Measurements from ENCODE around the gene INHA. TPM values are rescaled to one million over a fixed set of nuclear protein-coding genes. Genes with fewer than 3 reads are reported as not detected.

The INHA gene
- total and polyA plus RNA-seq, 5 donors from 2014 or later: not detected

DNA sequence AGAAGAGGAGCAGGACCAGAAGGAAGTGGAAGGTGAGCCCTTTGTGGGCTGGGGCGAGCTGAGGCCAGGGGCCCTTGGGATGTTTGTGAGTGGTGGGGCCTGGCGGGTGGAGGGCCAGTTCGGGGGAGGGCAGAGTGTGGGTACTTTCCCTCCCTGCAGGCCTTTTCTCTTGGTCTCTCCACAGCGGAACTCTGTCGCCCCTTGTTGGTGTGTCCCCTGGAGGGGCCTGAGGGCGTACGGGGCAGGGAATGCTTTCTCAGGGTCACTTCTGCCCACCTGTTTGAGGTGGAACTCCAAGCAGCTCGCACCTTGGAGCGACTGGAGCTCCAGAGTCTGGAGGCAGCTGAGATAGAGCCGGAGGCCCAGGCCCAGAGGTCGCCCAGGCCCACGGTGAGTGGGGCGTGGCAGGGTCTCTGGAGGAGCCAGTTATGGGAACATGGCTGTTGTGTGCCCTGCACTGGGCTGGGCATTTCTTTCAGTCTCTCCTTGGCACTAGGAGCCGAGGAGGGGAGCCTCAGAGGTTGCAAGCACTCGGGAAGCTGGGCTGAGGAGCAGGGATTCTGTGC is 36.4 kb downstream of the INHA start:
- H3K36me3 Mint-ChIP-seq: peaks cover 44% of the 10 kb centered on the region
- peaks cover 40% of the 10 kb centered on the region for H3K36me3 ChIP-seq (ENCODE audit: control insufficient read depth, insufficient read depth, low read length)
- no peak for ATAC-seq (ENCODE audit: low read depth in 2 of 2)

DNA sequence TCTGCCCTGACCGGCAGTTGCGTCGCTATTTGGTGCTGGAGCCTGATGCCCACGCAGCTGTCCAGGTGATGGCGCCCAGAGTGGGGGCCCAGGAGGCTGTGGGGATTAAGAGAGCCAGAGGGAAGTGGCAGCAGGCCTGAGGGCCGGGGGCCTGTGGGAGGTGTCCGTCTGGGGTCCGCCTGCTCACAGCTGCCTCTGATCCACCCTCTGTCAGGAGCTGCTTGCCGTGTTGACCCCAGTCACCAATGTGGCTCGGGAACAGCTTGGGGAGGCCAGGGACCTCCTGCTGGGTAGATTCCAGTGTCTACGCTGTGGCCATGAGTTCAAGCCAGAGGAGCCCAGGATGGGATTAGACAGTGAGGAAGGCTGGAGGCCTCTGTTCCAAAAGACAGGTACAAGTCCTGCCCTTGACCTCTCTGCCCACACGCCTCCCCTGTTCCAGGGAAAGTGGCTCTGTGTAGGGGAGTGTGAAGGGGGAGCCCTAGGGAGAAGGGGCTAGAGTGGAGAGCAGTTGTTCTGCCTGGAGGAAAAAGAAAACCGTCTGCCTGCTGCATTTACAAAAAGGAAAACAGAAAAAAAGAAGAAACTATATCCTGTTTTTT is 37.1 kb downstream of the INHA start:
- no peaks in the 10 kb centered on the region for H3K27me3 ChIP-seq (ENCODE audit: control insufficient read depth, insufficient read depth, low read length)
- H3K9me3 ChIP-seq (ENCODE audit: control insufficient read depth in 2 of 2, low read length in 2 of 2): no peaks in the 10 kb centered on the region
- H3K9me3 Mint-ChIP-seq: no peaks in the 10 kb centered on the region
- peaks cover 38% of the 10 kb centered on the region for H3K36me3 Mint-ChIP-seq
- no peak overlapping the region for H3K4me3 ChIP-seq (ENCODE audit: low read depth, low read length)
- H3K27me3 Mint-ChIP-seq: no peaks in the 10 kb centered on the region
- no peak overlapping the region for H3K27ac ChIP-seq (ENCODE audit: insufficient read depth, low read length, poor library complexity, severe bottlenecking)
- DNase-seq: no peak
- H3K4me3 Mint-ChIP-seq: no peak overlapping the region
- no peak for ATAC-seq (ENCODE audit: low read depth in 2 of 2)
- H3K27ac Mint-ChIP-seq: no peak overlapping the region
- peaks cover 36% of the 10 kb centered on the region for H3K36me3 ChIP-seq (ENCODE audit: control insufficient read depth, insufficient read depth, low read length)
- peaks cover 0 to 12% (median 6%) of the 10 kb centered on the region in 4 donors for H3K4me1 Mint-ChIP-seq
- H3K4me1 ChIP-seq (ENCODE audit: control insufficient read depth, insufficient read depth, low read length, poor library complexity, severe bottlenecking): no peaks in the 10 kb centered on the region

More for the DNA sequence above, 36.4 kb downstream of the INHA start:
- H3K4me1 ChIP-seq (ENCODE audit: control insufficient read depth, insufficient read depth, low read length, poor library complexity, severe bottlenecking): no peaks in the 10 kb centered on the region
- Mint-ChIP-seq H3K27ac (no peak overlapping the region), H3K9me3 (no peaks in the 10 kb centered on the region), H3K27me3 (no peaks in the 10 kb centered on the region), H3K4me3 (no peak overlapping the region), H3K4me1 (peaks cover 0 to 12% (median 6%) of the 10 kb centered on the region in 4 donors)
- no peak overlapping the region for H3K4me3 ChIP-seq (ENCODE audit: low read depth, low read length)
- H3K27me3 ChIP-seq (ENCODE audit: control insufficient read depth, insufficient read depth, low read length): no peaks in the 10 kb centered on the region
- no peaks in the 10 kb centered on the region for H3K9me3 ChIP-seq (ENCODE audit: control insufficient read depth in 2 of 2, low read length in 2 of 2)
- H3K27ac ChIP-seq (ENCODE audit: insufficient read depth, low read length, poor library complexity, severe bottlenecking): no peak overlapping the region
- DNase-seq: no peak

- Histone ChIP-seq H3K9me3 (ENCODE audit: control insufficient read depth in 2 of 2, low read length in 2 of 2) (no peaks in the 10 kb centered on the region), H3K4me1 (ENCODE audit: control insufficient read depth, insufficient read depth, low read length, poor library complexity, severe bottlenecking) (no peaks in the 10 kb centered on the region), H3K27me3 (ENCODE audit: control insufficient read depth, insufficient read depth, low read length) (no peaks in the 10 kb centered on the region), H3K27ac (ENCODE audit: insufficient read depth, low read length, poor library complexity, severe bottlenecking) (no peak overlapping the region), H3K36me3 (ENCODE audit: control insufficient read depth, insufficient read depth, low read length) (peaks cover 32% of the 10 kb centered on the region), H3K4me3 (ENCODE audit: low read depth, low read length) (no peak overlapping the region)
- DNase-seq (no peak), ATAC-seq (ENCODE audit: low read depth in 2 of 2) (no peak)
- H3K4me1 Mint-ChIP-seq: peaks cover 0 to 15% (median 6%) of the 10 kb centered on the region in 4 donors
- H3K27ac Mint-ChIP-seq: peak overlapping the region in 1 of 3 donors; percentile 26
- H3K4me3 Mint-ChIP-seq: no peak overlapping the region
- H3K36me3 Mint-ChIP-seq: peaks cover 44% of the 10 kb centered on the region
- H3K9me3 Mint-ChIP-seq: no peaks in the 10 kb centered on the region
- H3K27me3 Mint-ChIP-seq: no peaks in the 10 kb centered on the region
Observed at GRCh38 chr2:219611306-219611705, 39.2 kb downstream of the INHA start.

DNA sequence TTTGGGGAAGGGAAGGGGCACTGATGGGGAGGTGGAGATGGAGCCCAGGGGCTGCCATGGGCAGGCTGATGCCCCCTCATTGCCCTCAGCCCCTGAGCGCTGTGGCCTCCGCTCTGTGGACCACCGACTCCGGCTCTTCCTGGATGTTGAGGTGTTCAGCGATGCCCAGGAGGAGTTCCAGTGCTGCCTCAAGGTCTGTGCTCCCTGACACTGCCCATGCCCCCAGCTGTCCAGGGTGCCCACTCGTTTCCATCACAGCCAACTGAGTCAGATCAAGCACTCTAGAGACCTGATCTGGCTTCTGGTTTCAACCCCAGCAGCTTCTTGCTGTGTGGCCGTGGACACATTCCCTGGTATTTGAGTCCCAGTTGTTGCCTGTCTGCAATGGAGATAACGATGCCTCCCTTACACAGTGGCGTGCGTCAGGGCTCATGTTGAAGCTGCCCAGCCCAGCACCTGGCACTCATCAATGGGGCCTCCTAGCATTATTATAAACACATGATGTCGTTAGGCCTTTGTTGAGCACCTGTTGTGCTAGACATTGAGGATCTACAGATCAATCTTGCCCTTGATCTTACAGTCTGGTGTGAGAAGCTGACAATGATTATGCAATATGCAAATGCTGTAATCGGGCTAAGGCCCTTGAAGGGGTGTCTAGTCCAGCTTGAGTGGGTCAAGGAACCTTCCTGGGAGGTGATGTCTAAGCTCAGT is 39.9 kb downstream of the INHA start:
- Mint-ChIP-seq H3K27ac (peak overlapping the region; percentile 46 to 92 (median 70)), H3K36me3 (peaks cover 42% of the 10 kb centered on the region), H3K27me3 (no peaks in the 10 kb centered on the region), H3K4me1 (peaks cover 0 to 15% (median 6%) of the 10 kb centered on the region in 4 donors), H3K9me3 (no peaks in the 10 kb centered on the region), H3K4me3 (no peak overlapping the region)
- ATAC-seq (ENCODE audit: low read depth in 2 of 2) (no peak), DNase-seq (no peak)
- Histone ChIP-seq H3K9me3 (ENCODE audit: control insufficient read depth in 2 of 2, low read length in 2 of 2) (no peaks in the 10 kb centered on the region), H3K4me1 (ENCODE audit: control insufficient read depth, insufficient read depth, low read length, poor library complexity, severe bottlenecking) (no peaks in the 10 kb centered on the region), H3K36me3 (ENCODE audit: control insufficient read depth, insufficient read depth, low read length) (peaks cover 27% of the 10 kb centered on the region), H3K27ac (ENCODE audit: insufficient read depth, low read length, poor library complexity, severe bottlenecking) (no peak overlapping the region), H3K4me3 (ENCODE audit: low read depth, low read length) (no peak overlapping the region), H3K27me3 (ENCODE audit: control insufficient read depth, insufficient read depth, low read length) (no peaks in the 10 kb centered on the region)

DNA sequence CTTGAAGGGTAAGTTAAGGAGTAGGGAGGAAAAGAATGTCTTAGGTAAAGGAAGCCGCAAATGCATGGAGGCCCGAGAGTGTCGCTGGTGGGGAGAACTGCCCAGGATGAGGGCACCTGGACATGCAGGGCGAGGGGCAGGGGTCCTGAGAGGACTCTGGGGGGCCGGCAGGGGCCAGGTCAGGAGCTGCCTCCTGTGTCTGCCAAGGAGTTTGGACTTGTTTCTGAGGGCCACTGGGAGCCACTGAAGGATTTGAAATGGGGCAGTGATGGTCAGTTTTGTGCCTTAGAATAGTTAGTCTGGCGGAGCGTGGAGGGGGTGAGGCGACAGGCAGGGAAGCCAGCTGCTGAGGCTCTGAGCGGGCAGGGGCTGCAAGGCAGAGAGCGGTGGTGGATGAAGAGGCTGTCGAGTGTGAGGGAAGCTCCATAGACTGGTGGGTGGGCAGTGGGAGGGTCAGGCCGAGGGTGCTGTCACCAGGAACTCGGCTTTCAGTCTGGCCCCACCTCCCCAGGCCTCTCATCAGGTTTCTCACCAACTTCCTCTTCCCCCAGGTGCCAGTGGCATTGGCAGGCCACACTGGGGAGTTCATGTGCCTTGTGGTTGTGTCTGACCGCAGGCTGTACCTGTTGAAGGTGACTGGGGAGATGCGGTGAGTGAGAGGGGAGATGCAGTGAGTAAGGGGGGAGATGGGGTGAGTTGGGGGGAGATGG is 40.6 kb downstream of the INHA start:
- Histone ChIP-seq H3K27ac (ENCODE audit: insufficient read depth, low read length, poor library complexity, severe bottlenecking) (no peak overlapping the region), H3K9me3 (ENCODE audit: control insufficient read depth in 2 of 2, low read length in 2 of 2) (no peaks in the 10 kb centered on the region), H3K27me3 (ENCODE audit: control insufficient read depth, insufficient read depth, low read length) (no peaks in the 10 kb centered on the region), H3K36me3 (ENCODE audit: control insufficient read depth, insufficient read depth, low read length) (peaks cover 23% of the 10 kb centered on the region), H3K4me3 (ENCODE audit: low read depth, low read length) (no peak overlapping the region), H3K4me1 (ENCODE audit: control insufficient read depth, insufficient read depth, low read length, poor library complexity, severe bottlenecking) (no peaks in the 10 kb centered on the region)
- ATAC-seq (ENCODE audit: low read depth in 2 of 2) (peak in 1 of 2 donors; percentile 19), DNase-seq (peak in 1 of 3 donors; percentile 39)
- Mint-ChIP-seq H3K27ac (peak overlapping the region; percentile 46 to 92 (median 70)), H3K4me1 (peaks cover 0 to 15% (median 6%) of the 10 kb centered on the region in 4 donors), H3K27me3 (no peaks in the 10 kb centered on the region), H3K9me3 (no peaks in the 10 kb centered on the region), H3K4me3 (no peak overlapping the region), H3K36me3 (peaks cover 35% of the 10 kb centered on the region)

GRCh38 chr2:219613461-219614070 is 41.5 kb downstream of the INHA start:
- H3K9me3 ChIP-seq (ENCODE audit: control insufficient read depth in 2 of 2, low read length in 2 of 2): no peaks in the 10 kb centered on the region
- H3K4me1 ChIP-seq (ENCODE audit: control insufficient read depth, insufficient read depth, low read length, poor library complexity, severe bottlenecking): no peaks in the 10 kb centered on the region
- peaks cover 20% of the 10 kb centered on the region for H3K36me3 ChIP-seq (ENCODE audit: control insufficient read depth, insufficient read depth, low read length)
- Mint-ChIP-seq H3K4me3 (no peak overlapping the region), H3K36me3 (peaks cover 34% of the 10 kb centered on the region), H3K27ac (no peak overlapping the region), H3K9me3 (no peaks in the 10 kb centered on the region), H3K27me3 (no peaks in the 10 kb centered on the region), H3K4me1 (peaks cover 0 to 15% (median 6%) of the 10 kb centered on the region in 4 donors)
- no peak for ATAC-seq (ENCODE audit: low read depth in 2 of 2)
- H3K27me3 ChIP-seq (ENCODE audit: control insufficient read depth, insufficient read depth, low read length): no peaks in the 10 kb centered on the region
- H3K4me3 ChIP-seq (ENCODE audit: low read depth, low read length): no peak overlapping the region
- no peak for DNase-seq
- no peak overlapping the region for H3K27ac ChIP-seq (ENCODE audit: insufficient read depth, low read length, poor library complexity, severe bottlenecking)

DNA sequence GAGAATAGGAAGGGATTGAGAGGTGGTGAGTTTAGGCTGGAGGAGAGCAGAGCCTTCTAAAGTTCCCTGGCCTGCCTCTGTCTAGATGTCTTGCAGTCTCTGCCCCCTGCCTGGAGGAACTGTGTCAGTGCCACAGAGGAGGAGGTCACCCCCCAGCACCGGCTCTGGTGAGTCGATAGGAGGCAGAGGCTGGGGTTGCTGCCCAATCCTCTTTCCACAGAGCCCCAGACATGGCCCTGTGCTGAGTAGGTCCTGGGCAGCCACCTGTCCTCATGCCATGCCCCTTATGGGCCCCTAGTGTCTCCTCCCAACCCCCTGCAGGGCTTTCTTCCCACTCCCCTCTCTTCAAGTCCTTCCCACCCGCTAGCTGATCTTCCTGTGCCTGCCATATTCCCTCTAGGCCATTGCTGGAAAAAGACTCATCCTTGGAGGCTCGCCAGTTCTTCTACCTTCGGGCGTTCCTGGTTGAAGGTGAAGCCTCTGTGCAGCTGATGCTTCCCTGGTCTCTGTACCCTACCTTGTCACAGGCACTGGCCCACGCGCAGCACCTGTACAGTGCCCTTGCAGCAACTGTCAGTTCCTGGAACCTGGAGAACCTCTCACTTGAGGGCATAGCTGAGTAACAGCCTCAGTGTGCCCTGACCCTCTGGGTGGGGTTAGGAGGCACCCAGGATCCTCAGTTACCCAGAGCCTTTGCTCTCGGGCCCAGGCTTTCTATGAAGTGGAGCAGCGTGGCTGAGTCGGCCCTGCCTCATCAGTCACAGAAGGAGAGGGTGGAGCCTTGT is 42.2 kb downstream of the INHA start:
- Mint-ChIP-seq H3K27ac (peak overlapping the region in 1 of 3 donors; percentile 92), H3K4me3 (no peak overlapping the region)
- no peaks in the 10 kb centered on the region for H3K9me3 ChIP-seq (ENCODE audit: control insufficient read depth in 2 of 2, low read length in 2 of 2)

More for the DNA sequence above, 42.2 kb downstream of the INHA start:
- H3K4me3 ChIP-seq (ENCODE audit: low read depth, low read length): no peak overlapping the region
- H3K36me3 ChIP-seq (ENCODE audit: control insufficient read depth, insufficient read depth, low read length): peaks cover 20% of the 10 kb centered on the region
- H3K27me3 ChIP-seq (ENCODE audit: control insufficient read depth, insufficient read depth, low read length): no peaks in the 10 kb centered on the region
- Mint-ChIP-seq H3K4me1 (peaks cover 0 to 15% (median 6%) of the 10 kb centered on the region in 4 donors), H3K9me3 (no peaks in the 10 kb centered on the region), H3K27me3 (no peaks in the 10 kb centered on the region), H3K36me3 (peaks cover 34% of the 10 kb centered on the region)
- ATAC-seq (ENCODE audit: low read depth in 2 of 2) (no peak), DNase-seq (no peak)
- H3K27ac ChIP-seq (ENCODE audit: insufficient read depth, low read length, poor library complexity, severe bottlenecking): no peak overlapping the region
- H3K4me1 ChIP-seq (ENCODE audit: control insufficient read depth, insufficient read depth, low read length, poor library complexity, severe bottlenecking): no peaks in the 10 kb centered on the region
